Activated CD4-positive, alpha-beta T cell treated with anti-CD3 and anti-CD28 coated beads, Interleukin-2, Interleukin-6, amounts not matched to agents 100 ng/mL and 50 ng/mL, durations not matched to agents 16 hours and 8 hours (primary cell): Measurements from ENCODE around the gene KMT2D.

ENCODE experiments used
- DNase-seq: peaks from one replicate; pipeline ENCODE4 v3.0.0-alpha.2; 2020

KMT2D gene

GRCh38 chr12:49050507-49051372 is 9.9 kb downstream of the KMT2D start:
- no peak for DNase-seq

- no peak for DNase-seq
These were observed 10.9 kb downstream of the KMT2D start for GRCh38 chr12:49049566-49050224.

GRCh38 chr12:49048953-49049352 is 11.6 kb downstream of the KMT2D start:
- no peak for DNase-seq

GRCh38 chr12:49046129-49046895 is 14.3 kb downstream of the KMT2D start:
- no peak for DNase-seq

GRCh38 chr12:49044660-49045059 is 15.9 kb downstream of the KMT2D start:
- DNase-seq, result no peak

GRCh38 chr12:49043856-49044258 is 16.7 kb downstream of the KMT2D start:
- DNase-seq, result peak; percentile 84

- no peak for DNase-seq
These were observed 17.4 kb downstream of the KMT2D start for GRCh38 chr12:49043241-49043640.

GRCh38 chr12:49041881-49042484 is 18.6 kb downstream of the KMT2D start:
- no peak for DNase-seq

- no peak for DNase-seq
These were observed 19.3 kb downstream of the KMT2D start for GRCh38 chr12:49041036-49041880.

GRCh38 chr12:49040364-49040855 is 20.2 kb downstream of the KMT2D start:
- no peak for DNase-seq

GRCh38 chr12:49039421-49040363 is 20.9 kb downstream of the KMT2D start:
- no peak for DNase-seq

GRCh38 chr12:49038291-49038955 is 22.2 kb downstream of the KMT2D start:
- no peak for DNase-seq

- no peak for DNase-seq
These were observed 22.7 kb downstream of the KMT2D start for GRCh38 chr12:49037947-49038237.

- no peak for DNase-seq
These were observed 23.3 kb downstream of the KMT2D start for GRCh38 chr12:49037111-49037946.

- DNase-seq, result no peak
These were observed 24.6 kb downstream of the KMT2D start for GRCh38 chr12:49036029-49036428.

- no peak for DNase-seq
These were observed 26.3 kb downstream of the KMT2D start for GRCh38 chr12:49034286-49034622.

GRCh38 chr12:49033611-49034285 is 26.8 kb downstream of the KMT2D start:
- no peak for DNase-seq

- no peak for DNase-seq
These were observed 27.7 kb downstream of the KMT2D start for GRCh38 chr12:49032679-49033447.
